ENCODE measurements around the gene KDM3A.
A peak's percentile ranks its signal among the peaks of the same experiment; 100 is the strongest.

The KDM3A gene, protein sequence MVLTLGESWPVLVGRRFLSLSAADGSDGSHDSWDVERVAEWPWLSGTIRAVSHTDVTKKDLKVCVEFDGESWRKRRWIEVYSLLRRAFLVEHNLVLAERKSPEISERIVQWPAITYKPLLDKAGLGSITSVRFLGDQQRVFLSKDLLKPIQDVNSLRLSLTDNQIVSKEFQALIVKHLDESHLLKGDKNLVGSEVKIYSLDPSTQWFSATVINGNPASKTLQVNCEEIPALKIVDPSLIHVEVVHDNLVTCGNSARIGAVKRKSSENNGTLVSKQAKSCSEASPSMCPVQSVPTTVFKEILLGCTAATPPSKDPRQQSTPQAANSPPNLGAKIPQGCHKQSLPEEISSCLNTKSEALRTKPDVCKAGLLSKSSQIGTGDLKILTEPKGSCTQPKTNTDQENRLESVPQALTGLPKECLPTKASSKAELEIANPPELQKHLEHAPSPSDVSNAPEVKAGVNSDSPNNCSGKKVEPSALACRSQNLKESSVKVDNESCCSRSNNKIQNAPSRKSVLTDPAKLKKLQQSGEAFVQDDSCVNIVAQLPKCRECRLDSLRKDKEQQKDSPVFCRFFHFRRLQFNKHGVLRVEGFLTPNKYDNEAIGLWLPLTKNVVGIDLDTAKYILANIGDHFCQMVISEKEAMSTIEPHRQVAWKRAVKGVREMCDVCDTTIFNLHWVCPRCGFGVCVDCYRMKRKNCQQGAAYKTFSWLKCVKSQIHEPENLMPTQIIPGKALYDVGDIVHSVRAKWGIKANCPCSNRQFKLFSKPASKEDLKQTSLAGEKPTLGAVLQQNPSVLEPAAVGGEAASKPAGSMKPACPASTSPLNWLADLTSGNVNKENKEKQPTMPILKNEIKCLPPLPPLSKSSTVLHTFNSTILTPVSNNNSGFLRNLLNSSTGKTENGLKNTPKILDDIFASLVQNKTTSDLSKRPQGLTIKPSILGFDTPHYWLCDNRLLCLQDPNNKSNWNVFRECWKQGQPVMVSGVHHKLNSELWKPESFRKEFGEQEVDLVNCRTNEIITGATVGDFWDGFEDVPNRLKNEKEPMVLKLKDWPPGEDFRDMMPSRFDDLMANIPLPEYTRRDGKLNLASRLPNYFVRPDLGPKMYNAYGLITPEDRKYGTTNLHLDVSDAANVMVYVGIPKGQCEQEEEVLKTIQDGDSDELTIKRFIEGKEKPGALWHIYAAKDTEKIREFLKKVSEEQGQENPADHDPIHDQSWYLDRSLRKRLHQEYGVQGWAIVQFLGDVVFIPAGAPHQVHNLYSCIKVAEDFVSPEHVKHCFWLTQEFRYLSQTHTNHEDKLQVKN (N-terminal part only)

DNA sequence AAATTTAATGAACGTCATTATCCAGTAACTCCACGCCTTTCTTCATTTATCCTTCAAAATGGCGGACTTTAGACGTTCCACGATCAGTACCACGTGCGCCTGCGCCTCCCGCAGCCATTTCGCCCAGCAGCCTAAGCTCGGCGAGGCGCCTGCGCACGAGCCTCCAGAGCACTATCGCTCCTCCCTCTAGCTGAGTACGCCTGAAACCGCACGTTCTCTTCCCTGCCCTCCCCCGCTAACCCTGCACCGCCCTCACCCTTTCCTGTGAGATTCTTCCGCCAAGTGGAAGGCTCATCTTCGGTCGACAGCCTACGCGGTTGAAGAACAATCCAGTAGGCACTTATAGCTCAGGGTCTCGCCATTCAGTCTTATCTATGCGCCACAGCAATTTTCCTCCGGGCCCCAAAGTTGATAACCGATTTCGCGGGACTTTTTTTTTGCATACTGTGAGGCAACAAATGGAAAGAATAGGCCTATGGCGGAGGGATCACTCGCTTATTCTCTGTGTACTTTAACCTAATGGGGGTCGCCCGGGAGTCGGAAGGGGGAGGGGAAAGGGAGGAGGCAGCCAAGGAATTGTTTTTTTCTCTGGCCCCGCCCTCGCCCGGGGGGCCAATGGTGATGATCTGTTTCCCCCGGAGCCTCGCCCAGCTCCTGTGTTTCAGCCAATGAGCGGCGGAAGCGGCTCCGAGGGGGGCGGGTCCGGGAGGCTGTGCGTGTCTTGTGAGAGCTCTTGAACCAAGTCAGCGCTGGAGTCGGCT, at the start of gene KDM3A:
KDM3A (plus strand) TSS at position 741 of the 761 bp plus-strand sequence. CDS start 677 bp downstream, outside the sequence.
- DNase-seq (ENCODE audit: low spot score): peak; percentile 100

DNA sequence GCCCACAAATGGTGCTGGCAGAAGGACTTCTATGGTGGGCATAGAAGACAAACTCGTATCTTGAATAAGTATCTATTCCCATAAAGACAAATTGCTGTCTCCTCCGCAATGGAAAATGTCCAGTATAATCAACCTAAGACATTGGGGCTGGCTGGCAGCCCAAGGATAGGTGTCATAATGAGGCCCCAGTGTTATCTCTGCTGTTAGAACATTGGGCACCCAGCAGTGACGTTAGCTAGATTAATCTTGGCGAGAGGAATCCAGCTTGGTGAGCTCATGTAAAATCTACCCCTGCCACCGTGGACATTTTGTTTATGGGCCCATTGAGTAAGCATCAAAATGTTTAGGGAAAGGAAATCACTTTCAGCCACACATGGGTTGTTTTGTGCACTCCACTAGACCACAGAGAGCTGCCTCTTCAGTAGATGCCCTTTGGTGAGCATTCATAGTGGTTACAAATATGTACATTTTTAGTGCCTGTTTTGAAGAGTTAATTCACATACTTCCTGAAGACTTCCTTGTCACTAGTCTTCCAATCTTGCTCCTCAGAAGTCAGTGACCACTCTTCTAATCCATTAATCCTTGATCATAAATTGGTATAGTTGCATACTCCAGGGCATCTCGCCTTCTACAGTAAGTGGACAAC, 48.2 kb upstream of the KDM3A start:
- no peak for DNase-seq (ENCODE audit: low spot score)

DNA sequence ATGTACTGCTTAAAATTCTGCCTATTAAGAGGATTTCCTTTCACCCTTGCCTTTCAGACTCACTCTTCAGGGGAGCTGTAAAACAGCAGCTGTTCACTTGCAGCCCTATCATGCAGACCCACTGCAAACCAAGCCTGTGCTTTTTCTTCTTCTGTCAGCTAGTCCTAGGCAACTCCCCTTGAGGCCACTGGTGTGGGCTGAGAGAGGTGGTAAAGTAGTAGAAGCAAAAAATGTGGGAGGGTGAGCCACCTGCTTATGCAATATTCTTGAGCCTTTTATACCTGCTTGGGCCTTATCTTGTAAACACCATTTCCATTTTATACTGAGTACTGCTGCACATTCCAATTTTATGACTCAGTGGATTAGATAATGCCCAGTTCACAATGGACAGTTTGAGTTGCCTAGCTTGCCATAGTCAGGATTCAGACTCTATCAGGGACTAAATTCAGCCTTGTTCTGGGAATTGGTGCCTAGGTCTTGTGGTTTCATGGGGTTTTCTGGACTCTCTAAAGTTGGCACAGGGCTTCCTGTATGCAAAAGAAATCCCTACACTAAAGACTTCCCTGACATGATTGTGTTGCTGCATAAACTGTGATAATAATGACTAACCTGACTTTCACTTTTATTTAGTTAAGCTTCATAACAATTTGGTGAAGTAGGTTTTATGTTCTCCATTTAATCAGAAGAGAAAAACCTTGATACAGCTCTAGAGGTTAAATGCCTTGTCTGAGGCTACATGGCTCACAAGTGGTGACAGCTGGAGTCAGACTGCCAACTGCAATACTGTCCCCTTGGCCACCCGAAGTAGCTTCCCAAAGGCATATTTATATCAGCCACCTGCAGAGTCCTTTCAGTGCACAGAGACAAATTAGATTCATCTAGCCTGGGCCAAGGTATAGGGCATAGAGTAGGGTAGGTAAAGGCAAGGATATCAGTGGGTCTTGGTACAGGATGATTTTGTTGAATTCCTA, 47.4 kb upstream of the KDM3A start:
- DNase-seq (ENCODE audit: low spot score): no peak

DNA sequence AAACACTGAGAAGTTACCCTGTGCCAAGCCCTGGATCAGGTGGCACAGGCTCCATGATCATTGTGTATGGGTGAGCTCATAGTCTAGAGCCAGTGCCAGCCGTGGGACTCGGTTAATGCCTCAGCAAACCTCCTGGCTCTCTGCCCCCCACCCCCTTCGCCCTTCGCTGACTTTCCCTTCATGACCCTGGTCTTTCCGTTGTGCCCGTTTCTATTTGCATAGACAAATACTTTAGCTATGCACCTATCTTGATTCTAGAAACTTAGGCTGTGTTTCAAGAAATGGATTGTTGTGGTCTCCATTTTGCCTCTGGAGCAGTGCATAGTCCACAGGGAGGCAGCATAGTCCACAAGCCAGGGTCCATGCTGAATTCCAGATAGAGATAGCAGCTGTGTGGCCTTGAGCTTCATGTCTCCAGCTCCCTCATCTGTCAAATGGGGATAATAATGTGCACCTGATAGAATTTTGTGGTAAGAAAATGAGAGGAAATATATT, 44.8 kb upstream of the KDM3A start:
- DNase-seq (ENCODE audit: low spot score): no peak

DNA sequence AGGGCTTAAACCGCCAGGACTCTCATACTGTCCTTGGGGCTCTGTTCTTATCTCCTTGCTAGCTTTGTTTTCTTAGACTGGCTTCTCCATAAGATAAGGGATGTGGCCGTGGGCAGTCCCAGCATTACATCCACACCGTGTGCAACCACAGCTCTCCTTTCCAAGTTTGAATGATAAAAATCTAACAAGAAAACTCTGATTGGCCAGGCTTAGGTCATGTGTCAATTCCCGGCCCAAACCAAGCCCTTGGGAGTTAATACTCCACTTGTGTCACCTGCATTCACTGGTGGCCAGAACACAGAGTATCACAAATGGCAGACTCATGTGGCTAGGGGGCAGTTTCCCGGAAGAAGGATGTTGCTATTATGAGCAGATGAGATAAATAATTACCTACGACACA, 43.2 kb upstream of the KDM3A start:
- DNase-seq (ENCODE audit: low spot score): no peak

DNA sequence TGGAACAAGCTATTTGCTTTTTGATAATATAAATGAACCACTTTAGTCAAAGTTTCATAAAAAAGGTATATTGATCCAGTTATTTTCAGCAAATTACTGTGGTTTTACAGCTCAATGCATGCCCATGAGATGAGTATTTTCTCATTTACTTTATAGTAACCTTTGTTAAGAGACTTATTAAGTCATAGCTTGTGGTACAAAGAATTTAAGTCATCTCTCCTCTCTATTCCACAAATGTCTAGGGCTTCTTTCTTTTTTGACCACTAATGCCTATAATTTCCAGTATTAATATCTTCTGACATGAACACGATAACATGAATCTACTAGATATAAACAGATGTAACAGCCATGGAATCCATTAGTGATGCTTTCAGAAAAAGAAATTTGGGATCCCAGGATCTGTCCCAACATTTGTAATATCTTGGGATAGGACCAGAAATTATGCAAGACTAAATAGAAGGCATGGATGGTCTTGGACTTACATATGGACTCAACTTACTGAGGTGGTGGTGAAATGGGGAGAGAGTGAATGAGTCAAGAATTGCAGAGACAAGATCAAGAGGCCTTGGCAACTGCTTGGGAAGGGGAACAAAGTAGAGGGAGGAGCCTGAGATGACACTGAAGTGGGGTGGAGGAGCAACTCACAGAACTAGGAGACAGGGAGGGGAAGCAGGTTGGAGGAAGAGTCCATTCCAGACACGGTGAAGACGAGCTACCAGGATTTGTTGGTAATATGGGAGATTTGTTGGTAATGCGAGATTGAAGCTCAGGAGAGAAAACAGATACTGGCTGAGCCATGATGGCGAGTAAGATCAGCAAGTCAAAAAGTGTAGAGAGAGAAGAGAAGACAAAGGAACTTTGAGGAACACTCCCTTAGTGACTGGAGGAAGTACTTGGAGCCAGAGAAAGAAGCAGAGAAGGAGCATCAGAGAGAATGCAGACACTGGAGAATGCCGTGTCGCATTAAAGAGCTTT, 42.4 kb upstream of the KDM3A start:
- no peak for DNase-seq (ENCODE audit: low spot score)

DNA sequence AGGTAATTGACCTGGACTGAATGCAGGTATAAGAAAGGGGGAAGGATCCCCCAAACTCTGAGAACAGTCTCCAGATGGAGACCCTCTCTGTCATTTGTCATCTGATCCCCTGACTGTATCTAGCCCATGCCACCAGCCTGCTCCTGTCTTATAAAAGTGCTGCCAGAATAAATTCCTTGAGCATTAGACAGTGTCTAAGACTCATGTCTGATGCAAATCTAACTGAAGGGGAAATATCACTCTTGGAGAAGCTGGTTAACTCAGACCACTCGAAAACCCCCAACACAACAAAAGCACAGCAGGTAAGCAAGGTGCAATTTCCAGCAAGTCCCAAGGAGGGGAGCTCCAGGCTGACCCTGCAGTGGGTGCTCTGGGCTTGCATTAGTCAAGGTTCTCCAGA, 40.9 kb upstream of the KDM3A start:
- no peak for DNase-seq (ENCODE audit: low spot score)

DNA sequence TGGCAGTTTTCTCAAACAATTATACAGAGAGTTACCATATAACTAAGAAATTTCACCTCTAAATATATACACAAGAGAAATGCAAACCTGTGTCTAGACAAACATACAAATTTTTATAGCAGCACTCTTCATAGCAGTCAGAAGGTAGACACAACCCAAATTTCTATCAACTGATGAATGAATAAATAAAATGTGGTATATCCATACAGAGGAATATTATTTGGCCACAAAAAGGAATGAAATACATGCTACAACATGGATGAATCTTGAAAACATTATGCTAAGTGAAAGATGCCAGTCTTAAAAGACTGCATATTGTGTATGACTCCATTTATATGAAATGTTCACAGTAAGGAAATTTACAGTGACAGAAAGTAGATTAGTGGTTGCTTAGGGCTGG, 30.6 kb upstream of the KDM3A start:
- no peak for DNase-seq (ENCODE audit: low spot score)

DNA sequence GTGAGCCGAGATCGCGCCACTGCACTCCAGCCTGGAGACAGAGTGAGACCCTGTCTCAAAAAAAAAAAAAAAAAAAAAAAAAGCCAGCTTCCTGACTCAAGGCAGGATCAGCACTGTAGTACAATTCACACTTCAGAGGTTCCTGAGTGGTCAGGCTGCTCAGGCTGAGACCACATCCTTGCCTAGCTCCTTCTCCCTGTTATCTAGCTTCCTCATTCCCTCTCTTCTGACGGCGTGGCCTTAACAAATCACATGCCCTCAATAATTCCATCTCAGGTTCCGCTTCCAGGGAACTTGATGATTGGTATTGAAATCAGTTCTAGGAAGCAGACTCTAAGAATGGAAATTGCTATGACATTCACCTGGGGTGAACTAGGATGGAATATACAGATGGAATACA, 29.8 kb upstream of the KDM3A start:
- DNase-seq (ENCODE audit: low spot score): no peak

DNA sequence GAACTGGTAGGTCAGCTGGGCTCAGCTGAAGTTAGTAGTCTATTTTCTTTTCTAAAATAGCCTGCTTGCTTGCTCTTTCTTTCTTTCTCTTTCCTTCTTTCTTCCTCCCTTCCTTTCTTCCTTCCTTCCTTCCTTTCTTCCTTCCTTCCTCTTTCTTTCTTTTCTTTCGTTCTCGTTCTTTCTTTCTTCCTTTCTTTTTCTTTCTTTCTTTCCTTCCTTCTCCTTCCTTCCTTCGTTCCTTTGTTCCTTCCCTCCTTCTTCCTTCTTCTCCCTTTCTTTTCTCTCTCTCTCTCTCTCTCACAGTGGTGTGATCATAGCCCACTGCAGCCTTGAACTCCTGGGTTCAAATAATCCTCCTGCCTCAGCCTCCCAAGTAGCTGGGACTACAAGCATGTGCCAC, 29.2 kb upstream of the KDM3A start:
- no peak for DNase-seq (ENCODE audit: low spot score)

DNA sequence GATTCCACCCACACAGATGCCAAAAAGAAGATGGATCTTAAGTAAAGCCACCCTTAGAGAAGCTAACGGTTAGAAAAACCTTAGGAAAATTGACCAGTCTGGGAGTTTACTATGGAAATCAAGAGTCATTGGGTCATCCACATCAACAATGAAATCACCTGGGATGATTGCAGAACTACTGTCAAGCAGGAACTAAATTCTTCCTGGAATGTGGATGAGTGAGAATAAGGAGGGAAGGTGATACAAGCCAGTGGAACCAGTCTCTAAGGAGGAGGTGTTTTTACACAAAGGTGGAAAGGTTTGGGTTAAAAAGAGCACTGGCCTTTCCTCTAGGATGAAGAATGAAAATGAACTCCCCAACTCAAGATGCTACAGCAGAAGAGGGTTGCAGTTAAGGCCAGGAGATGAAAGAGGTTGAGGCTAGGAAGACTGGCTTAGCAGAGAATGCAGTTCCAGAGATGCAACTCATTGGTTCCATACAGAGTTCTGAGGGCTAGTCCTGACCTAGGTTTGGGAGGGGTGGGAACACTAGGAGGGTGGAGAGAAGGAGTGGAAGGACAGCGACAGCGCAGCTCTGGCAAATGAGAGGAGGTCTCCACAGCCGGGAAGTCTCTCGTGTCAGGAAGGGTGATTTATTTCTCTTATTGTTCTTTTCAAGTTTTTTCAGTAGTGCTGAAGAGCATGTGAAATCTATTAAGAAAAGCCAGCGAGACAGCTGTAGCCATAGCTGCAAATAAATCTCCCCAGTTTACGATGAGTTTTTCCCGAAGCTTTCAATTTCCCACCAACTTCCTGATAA, 27.7 kb upstream of the KDM3A start:
- DNase-seq (ENCODE audit: low spot score): no peak

DNA sequence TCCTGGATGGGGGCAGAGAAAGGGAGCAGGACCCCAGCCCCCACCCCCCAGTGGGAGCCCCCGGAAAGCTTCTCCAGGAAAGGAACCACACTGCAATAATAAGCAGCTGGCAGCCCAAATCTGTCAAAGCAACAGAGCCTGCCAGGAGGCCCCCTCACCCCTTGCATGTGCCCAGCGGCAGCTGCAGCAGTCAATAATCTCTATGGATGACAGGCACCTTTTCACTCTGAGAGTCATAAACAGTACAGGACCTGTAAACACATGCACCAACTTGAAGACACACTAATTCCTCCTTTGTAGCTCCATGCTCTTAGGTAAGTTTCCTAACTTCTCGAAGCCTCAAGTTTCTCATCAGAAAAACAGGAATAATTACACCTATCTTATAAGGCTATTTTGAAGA, 26.2 kb upstream of the KDM3A start:
- no peak for DNase-seq (ENCODE audit: low spot score)

DNA sequence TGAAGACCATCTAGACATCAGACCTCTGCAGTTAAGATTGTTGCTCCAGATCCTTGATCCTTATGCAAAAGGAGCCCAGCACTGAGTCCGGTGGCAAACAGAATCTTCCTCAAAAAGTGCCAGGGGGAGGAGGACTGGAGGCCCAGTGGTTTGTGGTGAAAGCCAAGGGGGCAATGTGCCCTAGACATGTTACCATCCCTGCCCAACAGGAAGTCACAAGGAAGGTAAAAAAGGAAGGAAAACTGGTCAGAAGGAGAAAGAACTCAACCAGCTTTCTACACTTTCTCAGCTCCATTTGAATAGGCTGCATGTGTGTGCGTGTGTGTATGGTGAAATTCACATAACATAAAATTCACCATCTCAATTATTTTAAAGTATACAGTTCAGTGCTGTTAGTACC, 25.0 kb upstream of the KDM3A start:
- no peak for DNase-seq (ENCODE audit: low spot score)

DNA sequence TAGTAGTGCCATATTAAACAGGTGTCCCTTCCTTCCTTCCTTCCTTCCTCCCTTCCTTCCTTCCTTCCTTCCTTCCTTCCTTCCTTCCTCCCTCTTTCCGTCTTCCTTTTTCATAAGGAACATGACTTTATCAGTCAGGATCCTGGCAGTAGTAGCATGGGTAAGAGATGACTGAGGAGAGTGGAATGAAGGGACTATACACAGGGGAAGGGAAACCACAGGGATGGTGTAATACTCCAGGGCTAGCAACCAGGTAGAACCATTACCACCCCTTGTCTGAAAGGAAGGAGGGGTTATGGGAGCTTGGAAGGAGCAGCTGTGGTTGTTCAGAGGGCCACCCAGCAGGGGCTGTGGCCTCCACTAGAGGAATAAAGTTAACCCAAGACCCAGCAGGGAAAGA, 23.2 kb upstream of the KDM3A start:
- no peak for DNase-seq (ENCODE audit: low spot score)

DNA sequence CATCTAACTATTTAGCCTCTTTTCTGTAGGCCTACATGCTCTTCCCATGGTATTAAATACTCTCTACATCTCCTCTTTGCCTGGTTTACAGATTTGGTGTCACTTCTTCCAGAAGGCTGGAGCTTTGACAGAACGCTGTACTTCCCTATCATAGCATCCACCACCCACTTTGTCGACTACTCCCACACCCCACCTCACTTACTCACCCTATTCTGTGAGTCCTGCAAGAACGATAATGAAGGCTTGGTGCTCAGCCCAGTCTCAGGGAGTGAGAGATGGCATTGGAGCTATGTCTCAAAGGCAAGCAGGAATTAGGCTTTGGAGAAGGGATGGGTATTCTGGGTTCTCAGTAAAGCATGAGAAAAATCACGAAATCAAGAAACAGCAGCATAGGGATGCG, 20.3 kb upstream of the KDM3A start:
- DNase-seq (ENCODE audit: low spot score): no peak

DNA sequence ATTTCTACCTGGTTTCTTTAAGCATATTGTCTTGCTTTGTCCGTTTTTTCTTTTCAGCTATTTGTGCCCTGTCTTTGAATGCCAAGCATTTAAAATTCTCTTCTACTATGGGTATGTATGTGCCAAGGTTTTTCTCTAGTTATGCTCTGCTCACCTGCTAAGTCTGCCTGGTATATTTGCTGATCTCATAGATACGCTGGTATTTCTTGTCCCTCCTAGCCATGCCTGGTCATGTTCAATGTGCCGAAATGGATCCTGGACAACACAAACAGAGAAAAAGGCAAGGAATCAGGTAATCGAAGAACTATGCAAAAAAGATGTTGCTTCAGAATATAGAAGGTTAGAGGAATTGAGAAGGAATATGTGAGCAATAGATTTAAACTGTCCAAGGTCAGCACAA, 14.9 kb upstream of the KDM3A start:
- DNase-seq (ENCODE audit: low spot score): no peak

DNA sequence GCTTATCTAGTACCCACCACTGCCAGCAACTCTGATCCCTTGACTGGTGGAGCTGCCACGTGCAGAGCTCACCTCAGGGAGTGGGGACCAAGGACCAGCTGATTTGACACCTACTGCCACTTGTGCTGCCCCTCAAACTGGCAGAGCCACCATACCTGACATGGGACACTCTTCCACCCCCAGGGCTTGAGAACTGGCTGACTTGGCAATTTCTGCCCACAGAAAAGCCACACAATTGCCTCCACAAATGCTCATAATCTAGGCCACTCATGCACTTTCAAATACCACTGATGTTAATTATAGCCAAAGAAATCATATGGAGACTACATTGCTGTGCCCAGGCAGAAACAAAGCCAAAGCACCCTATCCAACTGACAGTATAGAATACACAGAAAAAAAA, 11.8 kb upstream of the KDM3A start:
- DNase-seq (ENCODE audit: low spot score): no peak

DNA sequence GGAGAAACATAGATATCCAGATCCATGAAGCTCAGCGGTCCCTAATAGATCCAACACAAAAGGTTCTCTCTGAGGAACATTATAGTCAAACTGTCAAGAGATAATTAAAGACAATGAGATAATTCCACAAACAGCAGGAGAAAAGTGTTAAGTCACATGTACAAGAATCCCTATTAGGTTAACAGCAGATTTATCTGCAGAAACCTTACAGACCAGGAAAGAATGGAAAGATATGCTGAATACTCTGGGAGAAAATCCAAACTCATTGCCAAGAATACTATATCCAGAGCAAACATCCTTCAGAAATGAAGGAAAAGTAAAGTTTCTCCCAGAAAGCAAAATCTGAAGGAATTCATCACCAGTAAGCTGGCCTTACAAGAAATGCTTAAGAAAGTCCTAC, 10.8 kb upstream of the KDM3A start:
- no peak for DNase-seq (ENCODE audit: low spot score)

Data from left forelimb (tissue), 1 donor.